H1 (cell line): ENCODE results near the gene DHX38. TPM values are rescaled to one million over a fixed set of nuclear protein-coding genes. Genes with fewer than 3 reads are reported as not detected.
A peak's percentile ranks its signal among the peaks of the same experiment; 100 is the strongest.

Experiments used
- CTCF ChIA-PET: fragments of 300-600 bp; sonication (Branson Sonifier 250); formaldehyde crosslinking; loops from one replicate; lab custom pipeline; 2021; ENCODE audit not compliant: partially characterized antibody; lab: Charles Lee
- POLR2A ChIA-PET: fragments of 300-600 bp; sonication (Branson Sonifier 250); formaldehyde crosslinking; loops from one replicate; lab custom pipeline; 2021; ENCODE audit warnings: inconsistent platforms; ENCODE audit not compliant: partially characterized antibody; lab: Charles Lee
- DNase-seq, 2 experiments: peaks; one replicate each; pipeline versions ENCODE4 v3.0.0 to v3.0.0-alpha.2; 2010 to 2022; ENCODE audit warnings: low spot score in 2 of 2, low read depth in 1 of 2, mixed read lengths in 1 of 2
- FAIRE-seq: peaks from 2 replicates; lab custom pipeline; 2011; peaks lifted over from hg19 to GRCh38; lab: Jason Lieb, UNC
- H2AFZ ChIP-seq: 2 replicates; pipeline ENCODE4 v1.8.1; 2012; ENCODE audit warnings: low read length, inconsistent platforms
- H2AK5ac ChIP-seq: 2 replicates; pipeline ENCODE4 v1.6.1; 2013; ENCODE audit warnings: low read depth, low read length
- H2BK120ac ChIP-seq: replicated peaks from 2 replicates; pipeline ENCODE3; 2013; ENCODE audit warnings: low read depth, low read length, inconsistent platforms
- H2BK12ac ChIP-seq: 2 replicates; pipeline ENCODE4 v1.6.1; 2013; ENCODE audit warnings: low read depth, low read length
- H2BK15ac ChIP-seq: 2 replicates; pipeline ENCODE4 v1.6.1; 2013; ENCODE audit warnings: low read length
- H2BK20ac ChIP-seq: 2 replicates; pipeline ENCODE4 v1.6.1; 2013; ENCODE audit warnings: low read length
- H2BK5ac ChIP-seq: 2 replicates; pipeline ENCODE4 v1.6.1; 2013; ENCODE audit warnings: low read depth, low read length
- H3K14ac ChIP-seq: 2 replicates; pipeline ENCODE4 v1.6.1; 2013; ENCODE audit warnings: inconsistent platforms; ENCODE audit not compliant: insufficient read length
- H3K18ac ChIP-seq: 2 replicates; pipeline ENCODE4 v1.6.1; 2013; ENCODE audit warnings: low read length; ENCODE audit errors: extremely low read depth
- H3K23ac ChIP-seq: 2 replicates; pipeline ENCODE4 v1.6.1; 2013; ENCODE audit warnings: inconsistent platforms; ENCODE audit not compliant: insufficient read length
- H3K23me2 ChIP-seq: 2 replicates; pipeline ENCODE4 v1.6.1; 2013; ENCODE audit warnings: low read depth, low read length
- H3K27ac ChIP-seq: 2 replicates; pipeline ENCODE4 v1.6.1; 2011; ENCODE audit warnings: low read depth, low read length, inconsistent platforms
- H3K27me3 ChIP-seq, 4 experiments: replicated peaks in 1 of 4; 1 replicate in 1 of 4; 2 replicates in 3 of 4; pipeline versions ENCODE4 v1.6.1 to v1.8.1; 2011 to 2013; ENCODE audit warnings: low read length in 3 of 4, mild to moderate bottlenecking in 3 of 4, inconsistent platforms in 2 of 4, mixed read lengths in 2 of 4, moderate library complexity in 1 of 4; ENCODE audit not compliant: control insufficient read depth in 3 of 4, insufficient read depth in 3 of 4; ENCODE audit errors: extremely low read depth in 1 of 4
- H3K36me3 ChIP-seq, 4 experiments: 2 replicates each; pipeline versions ENCODE4 v1.6.1 to v1.8.1; 2011 to 2013; ENCODE audit warnings: mild to moderate bottlenecking in 4 of 4, low read length in 3 of 4, moderate library complexity in 2 of 4, control low read depth in 1 of 4, inconsistent platforms in 1 of 4; ENCODE audit not compliant: insufficient read depth in 4 of 4, control insufficient read depth in 2 of 4
- H3K4ac ChIP-seq: replicated peaks from 2 replicates; pipeline ENCODE3; 2013; ENCODE audit warnings: low read length, low read depth, mixed read lengths, inconsistent platforms; ENCODE audit not compliant: insufficient read length
- H3K4me1 ChIP-seq, 4 experiments: replicated peaks in 1 of 4; 1 replicate in 1 of 4; 2 replicates in 3 of 4; pipeline versions ENCODE4 v1.6.1 to v1.8.1; 2011 to 2013; ENCODE audit warnings: low read length in 3 of 4, inconsistent platforms in 2 of 4, mixed read lengths in 1 of 4; ENCODE audit not compliant: insufficient read depth in 4 of 4, control insufficient read depth in 3 of 4
- H3K4me2 ChIP-seq, 2 experiments: 2 replicates each; pipeline versions ENCODE4 v1.6.1 to v1.8.1; 2011 to 2013; ENCODE audit warnings: low read depth in 2 of 2, low read length in 2 of 2, control low read depth in 1 of 2, inconsistent platforms in 1 of 2, mild to moderate bottlenecking in 1 of 2; ENCODE audit not compliant: insufficient read depth in 1 of 2
- H3K4me3 ChIP-seq, 4 experiments: fragments of 200-600, 300-600 bp in 1 of 4; sonication (generic), shearing (Covaris generic), sonication (Bioruptor Twin) in 1 of 4; 2 replicates each; pipeline versions ENCODE4 v1.5.1 to v1.8.1; 2011 to 2016; ENCODE audit warnings: low read length in 4 of 4, low read depth in 3 of 4, control low read depth in 2 of 4, inconsistent platforms in 2 of 4, mild to moderate bottlenecking in 2 of 4, mixed read lengths in 1 of 4, moderate library complexity in 1 of 4; ENCODE audit not compliant: insufficient read depth in 2 of 4; ENCODE audit errors: extremely low read depth in 1 of 4
- H3K56ac ChIP-seq: replicated peaks from 2 replicates; pipeline ENCODE3; 2013; ENCODE audit warnings: low read depth, mild to moderate bottlenecking, mixed read lengths, low read length, inconsistent platforms; ENCODE audit not compliant: insufficient read length
- H3K79me1 ChIP-seq: 2 replicates; pipeline ENCODE4 v1.6.1; 2013; ENCODE audit warnings: low read depth, low read length, control low read depth
- H3K79me2 ChIP-seq, 2 experiments: 2 replicates each; pipeline versions ENCODE4 v1.6.1 to v1.8.1; 2012 to 2013; ENCODE audit warnings: low read length in 2 of 2, mild to moderate bottlenecking in 2 of 2, inconsistent platforms in 1 of 2; ENCODE audit not compliant: insufficient read depth in 2 of 2, control insufficient read depth in 1 of 2
- H3K9ac ChIP-seq, 4 experiments: replicated peaks in 1 of 4; 1 replicate in 1 of 4; 2 replicates in 3 of 4; pipeline versions ENCODE4 v1.6.1 to v1.8.1; 2011 to 2013; ENCODE audit warnings: low read depth in 3 of 4, low read length in 3 of 4, control low read depth in 2 of 4, mild to moderate bottlenecking in 2 of 4, moderate library complexity in 2 of 4, inconsistent platforms in 1 of 4; ENCODE audit errors: extremely low read depth in 1 of 4
- H3K9me3 ChIP-seq, 2 experiments: 2 replicates each; pipeline versions ENCODE4 v1.6.1 to v1.8.1; 2012 to 2013; ENCODE audit warnings: mild to moderate bottlenecking in 2 of 2, moderate library complexity in 2 of 2, control low read depth in 1 of 2, inconsistent platforms in 1 of 2, low read depth in 1 of 2, low read length in 1 of 2, mixed read lengths in 1 of 2; ENCODE audit not compliant: insufficient read depth in 2 of 2
- H4K20me1 ChIP-seq, 2 experiments: replicated peaks in 1 of 2; 2 replicates each; pipeline versions ENCODE3 to v1.8.1; 2011 to 2013; ENCODE audit warnings: inconsistent platforms in 2 of 2, low read length in 2 of 2, mild to moderate bottlenecking in 1 of 2; ENCODE audit not compliant: insufficient read depth in 2 of 2, control insufficient read depth in 1 of 2
- H4K5ac ChIP-seq: 2 replicates; pipeline ENCODE4 v1.6.1; 2013; ENCODE audit warnings: low read length, low read depth, mixed read lengths, inconsistent platforms; ENCODE audit not compliant: insufficient read length
- H4K8ac ChIP-seq: 2 replicates; pipeline ENCODE4 v1.8.0; 2013; ENCODE audit warnings: mild to moderate bottlenecking, moderate library complexity, low read length, inconsistent platforms; ENCODE audit not compliant: insufficient read depth; ENCODE audit errors: extremely low read depth
- H4K91ac ChIP-seq: replicated peaks from 2 replicates; pipeline ENCODE3; 2013; ENCODE audit warnings: low read length, mixed read lengths, inconsistent platforms; ENCODE audit not compliant: insufficient read length
- ASH2L ChIP-seq: fragments of 200-600, 300-600 bp; sonication (generic); IDR thresholded peaks from one replicate; pipeline ENCODE4 v1.7.1; 2017; ENCODE audit warnings: low read length
- CBX8 ChIP-seq: fragments of 300-800, 300-1000 bp; sonication (generic); IDR thresholded peaks from 2 replicates; pipeline ENCODE4 v1.7.1; 2016; ENCODE audit warnings: low read depth, low read length, borderline replicate concordance
- CTCF ChIP-seq, 3 experiments: IDR thresholded peaks; 1 replicate in 2 of 3; 2 replicates in 1 of 3; pipeline versions ENCODE4 v1.5.1 to v1.6.1; 2011; ENCODE audit warnings: low read length in 3 of 3, mild to moderate bottlenecking in 3 of 3, inconsistent platforms in 2 of 3, low read depth in 1 of 3, moderate library complexity in 1 of 3; ENCODE audit not compliant: insufficient read depth in 1 of 3; ENCODE audit errors: control extremely low read depth in 1 of 3
- HDAC2 ChIP-seq, 2 experiments: fragments of 300-600 bp in 1 of 2; sonication (generic) in 1 of 2; IDR thresholded peaks; 2 replicates each; pipeline ENCODE4 v1.6.1; 2011 to 2012; ENCODE audit warnings: low read depth in 2 of 2, low read length in 2 of 2, mild to moderate bottlenecking in 2 of 2, moderate library complexity in 2 of 2, borderline replicate concordance in 1 of 2, inconsistent platforms in 1 of 2
- HDAC6 ChIP-seq: IDR thresholded peaks from one replicate; pipeline ENCODE4 v1.7.1; 2012; ENCODE audit warnings: low read depth, mild to moderate bottlenecking, inconsistent platforms, low read length, moderate library complexity
- KDM5A ChIP-seq: fragments of 200-600 bp; IDR thresholded peaks from 2 replicates; pipeline ENCODE4 v1.7.1; 2012; ENCODE audit warnings: mild to moderate bottlenecking, low read length, inconsistent platforms, mixed read lengths
- RAD21 ChIP-seq, 2 experiments: IDR thresholded peaks in 1 of 2; conservative IDR thresholded peaks in 1 of 2; 2 replicates each; pipeline ENCODE4 v1.6.1; 2011; ENCODE audit warnings: low read depth in 2 of 2, low read length in 2 of 2, improper control_type of control experiment in 1 of 2, inconsistent platforms in 1 of 2, mild to moderate bottlenecking in 1 of 2, moderate library complexity in 1 of 2
- SP4 ChIP-seq: IDR thresholded peaks from 2 replicates; pipeline ENCODE4 v1.6.1; 2012; ENCODE audit warnings: low read length, inconsistent platforms
- SUZ12 ChIP-seq: fragments of 200-600 bp; sonication (generic); IDR thresholded peaks from 2 replicates; pipeline ENCODE4 v1.6.1; 2012; ENCODE audit warnings: mild to moderate bottlenecking, inconsistent platforms, low read length, moderate library complexity, mixed read lengths
- TEAD4 ChIP-seq: IDR thresholded peaks from 2 replicates; pipeline ENCODE4 v1.6.1; 2012; ENCODE audit warnings: low read depth, low read length, inconsistent platforms, mixed read lengths
- WGBS, 2 experiments: shearing (Covaris generic) in 1 of 2; methylation state at CpG; one replicate each; pipeline versions ENCODE4 v1.1.6 to v1.1.7; 2013 to 2015; ENCODE audit warnings: low lambda C conversion rate in 2 of 2, mixed read lengths in 2 of 2, inconsistent platforms in 1 of 2, low coverage in 1 of 2, missing lambda C conversion rate in 1 of 2; ENCODE audit not compliant: insufficient replicate concordance in 2 of 2, insufficient coverage in 1 of 2, insufficient read length in 1 of 2; ENCODE audit errors: extremely low coverage in 1 of 2, missing lambda C conversion rate in 1 of 2; 5-methylcytosine and 5-hydroxymethylcytosine counted together
- polyA plus RNA-seq, 7 experiments: library from polyadenylated mRNA; depleted of rRNA in 3 of 7; stranded (reverse) in 5 of 7; unstranded in 2 of 7; fragments of >200 nt in 5 of 7; fragments of 200-250 nt in 2 of 7; gene quantifications; 1 replicate in 5 of 7; 2 replicates in 1 of 7; 4 replicates in 1 of 7; pipeline versions ENCODE4 v1.2.1 to v1.2.3, GENCODE V29; 2011 to 2013; ENCODE audit warnings: missing spikeins in 2 of 7, mixed read lengths in 2 of 7
- total RNA-seq: library from RNA; stranded (reverse); fragmentation: NEBNext Ultra II Directional; extraction: Animal tissue kit (Norgen Biotek cat#: 25700); gene quantifications from 2 replicates; pipeline ENCODE4 v1.2.1, GENCODE V29; 2021

Gene DHX38
- total and polyA plus RNA-seq, 2 of the 8 experiments (the other 6 are each of a cell fraction or from before 2014, with no cell fraction given) = 27.3 to 53.5 TPM

GRCh38 chr16:72099377-72099818 lies 5.8 kb downstream of the DHX38 start:
- DNase-seq (peak; percentile 19 to 77), FAIRE-seq (peak; percentile 98)
- H3K9me3 ChIP-seq = no peaks in the 10 kb centered on the region
- peaks cover 4% of the 10 kb centered on the region; the same call in 1 of the 2 replicates for H3K79me1 ChIP-seq
- peaks cover 4% of the 10 kb centered on the region; the same call in 1 of the 2 replicates for H3K23me2 ChIP-seq
- no peak overlapping the region for H3K23ac ChIP-seq
- ChIA-PET POLR2A (interaction anchor here (1.0 to 2.4 kb wide), 2 partner anchors 9 to 12 kb away, joined by 3 to 8 read pairs; no protein-coding TSS in a partner anchor), CTCF (interaction anchor here (0.8 to 11.4 kb wide), 19 partner anchors 9 to 217 kb away, joined by 3 to 108 read pairs (median 4); partner anchors contain the start of genes HPR and ZNF821)
- no peak overlapping the region for H2BK120ac ChIP-seq
- no peak overlapping the region for H3K4me3 ChIP-seq
- no peak overlapping the region for H3K56ac ChIP-seq
- no peak overlapping the region for H3K18ac ChIP-seq
- H3K27ac ChIP-seq = no peak overlapping the region
- H2AK5ac ChIP-seq = no peak overlapping the region
- H3K4me2 ChIP-seq = no peak overlapping the region
- no peak overlapping the region for H3K14ac ChIP-seq
- H3K9ac ChIP-seq = no peak overlapping the region
- H2BK5ac ChIP-seq = no peak overlapping the region
- H2BK15ac ChIP-seq = no peak overlapping the region
- no peak overlapping the region for H4K91ac ChIP-seq
- WGBS, 2 experiments = 79% methylated on average over 12 of the region's 12 CpGs; no CpG with 5 or more reads in 1 of the 2 experiments
- H3K36me3 ChIP-seq = peaks cover 43 to 71% (median 60%) of the 10 kb centered on the region in 4 experiments
- H4K20me1 ChIP-seq = peaks cover 8 to 15% of the 10 kb centered on the region in 2 experiments
- H4K8ac ChIP-seq = 0 out of 2 replicates have a peak overlapping the region, but pooled peaks have one; percentile 12
- no peak overlapping the region for H3K4ac ChIP-seq
- no peak overlapping the region for H2BK12ac ChIP-seq
- H2AFZ ChIP-seq = no peak overlapping the region
- no peaks in the 10 kb centered on the region for H3K27me3 ChIP-seq
- H4K5ac ChIP-seq = no peak overlapping the region
- H3K4me1 ChIP-seq = no peaks in the 10 kb centered on the region
- no peak overlapping the region for H2BK20ac ChIP-seq
- peaks cover 4 to 20% of the 10 kb centered on the region in 2 experiments for H3K79me2 ChIP-seq
- TF ChIP-seq CTCF (IDR thresholded peaks at IDR 0.05; ENCODE audit: control extremely low read depth in 1 of 3, insufficient read depth in 1 of 3, low read depth in 1 of 3, low read length in 3 of 3) (peak; percentile 61 to 86 (median 83)), RAD21 (IDR thresholded peaks at IDR 0.05 in 1 of 2, conservative IDR thresholded peaks at IDR 0.05 in 1 of 2; ENCODE audit: low read depth in 2 of 2, low read length in 2 of 2) (peak; percentile 85 to 88), HDAC2 (IDR thresholded peaks at IDR 0.05; ENCODE audit: borderline replicate concordance in 1 of 2, low read depth in 2 of 2, low read length in 2 of 2) (no peak), HDAC6 (no peak), KDM5A (no peak), TEAD4 (peak; percentile 57; the same call in 1 of the 2 replicates), ASH2L (no peak), SP4 (no peak), SUZ12 (no peak), CBX8 (no peak)
